ENCODE results near the gene CHI3L2. TPM values are rescaled to one million over a fixed set of nuclear protein-coding genes. Genes with fewer than 3 reads are reported as not detected.

Gene CHI3L2
- total RNA-seq, 1 experiment from 2014 or later, result 0.61 TPM

- no peak for TF ChIP-seq STAT6 (CRISPR knock-in tag; conservative IDR thresholded peaks at IDR 0.05; ENCODE audit: low read depth)
These were observed 40.4 kb downstream of the CHI3L2 start (continued) for GRCh38 chr1:111267801-111268508.

- no peak overlapping the region for H3K4me3 Mint-ChIP-seq
- no peaks in the 10 kb centered on the region for H3K36me3 Mint-ChIP-seq
- H3K4me1 Mint-ChIP-seq, result peaks cover 24% of the 10 kb centered on the region
- TF ChIP-seq CBFB (CRISPR knock-in tag; IDR thresholded peaks at IDR 0.05; ENCODE audit: low read depth) (no peak), ZMAT4 (CRISPR knock-in tag; IDR thresholded peaks at IDR 0.05) (no peak), ATF1 (CRISPR knock-in tag; IDR thresholded peaks at IDR 0.05) (no peak), SMAD3 (CRISPR knock-in tag; IDR thresholded peaks at IDR 0.05; ENCODE audit: borderline replicate concordance) (no peak), NR1H2 (CRISPR knock-in tag; IDR thresholded peaks at IDR 0.05) (no peak), JUN (CRISPR knock-in tag; IDR thresholded peaks at IDR 0.05) (no peak), RELA (CRISPR knock-in tag; IDR thresholded peaks at IDR 0.05; ENCODE audit: borderline replicate concordance) (no peak), FOXK1 (CRISPR knock-in tag; IDR thresholded peaks at IDR 0.05) (no peak), NR3C1 (CRISPR knock-in tag; conservative IDR thresholded peaks at IDR 0.05; ENCODE audit: low read depth) (no peak), ATF6 (CRISPR knock-in tag; IDR thresholded peaks at IDR 0.05) (no peak), KAT7 (CRISPR knock-in tag; IDR thresholded peaks at IDR 0.05; ENCODE audit: borderline replicate concordance) (no peak), ARID4B (CRISPR knock-in tag; IDR thresholded peaks at IDR 0.05; ENCODE audit: borderline replicate concordance) (no peak)
- peaks cover 8% of the 10 kb centered on the region; the same call in 1 of the 2 replicates for H3K9me3 Mint-ChIP-seq
- ChIA-PET POLR2A (no interaction called here), CTCF (interaction anchor here (2.1 to 2.4 kb wide), 2 partner anchors 47 to 76 kb away, joined by 8 to 11 read pairs; no protein-coding TSS in a partner anchor)
- peaks cover 20% of the 10 kb centered on the region for H3K27me3 Mint-ChIP-seq (ENCODE audit: low read depth)
- DNase-seq (ENCODE audit: low spot score), result no peak
- H3K27ac Mint-ChIP-seq, result no peak overlapping the region
- ATAC-seq, result no peak
These were observed 42.4 kb downstream of the CHI3L2 start for GRCh38 chr1:111269825-111270406.

Measured in WTC11 (cell line).